Breast epithelium (tissue), 3 donors: ENCODE results near the gene ZNF169.

ENCODE experiments used
- CTCF ChIP-seq, 3 donors: fragments of 450-650 bp; IDR thresholded peaks; one replicate each; pipeline ENCODE4 v1.5.1; 2016 to 2017; ENCODE audit warnings: antibody characterized with exemption in 3 of 3, mild to moderate bottlenecking in 3 of 3, moderate library complexity in 3 of 3
- POLR2A ChIP-seq: fragments of 450-650 bp; IDR thresholded peaks from one replicate; pipeline ENCODE4 v1.6.1; 2016; ENCODE audit warnings: antibody characterized with exemption, mild to moderate bottlenecking, moderate library complexity
- POLR2AphosphoS5 ChIP-seq, 3 donors: sonication (generic); formaldehyde crosslinking; IDR thresholded peaks; one replicate each; pipeline ENCODE4 v1.6.1; 2017; ENCODE audit warnings: antibody characterized with exemption in 3 of 3

GRCh38 chr9:94222870-94223269 is 36.2 kb upstream of the ZNF169 start:
- TF ChIP-seq POLR2AphosphoS5 (IDR thresholded peaks at IDR 0.05) (no peak), CTCF (IDR thresholded peaks at IDR 0.05) (no peak), POLR2A (no peak)
